ENCODE measurements around the gene LRRC4C.

LRRC4C gene

DNA sequence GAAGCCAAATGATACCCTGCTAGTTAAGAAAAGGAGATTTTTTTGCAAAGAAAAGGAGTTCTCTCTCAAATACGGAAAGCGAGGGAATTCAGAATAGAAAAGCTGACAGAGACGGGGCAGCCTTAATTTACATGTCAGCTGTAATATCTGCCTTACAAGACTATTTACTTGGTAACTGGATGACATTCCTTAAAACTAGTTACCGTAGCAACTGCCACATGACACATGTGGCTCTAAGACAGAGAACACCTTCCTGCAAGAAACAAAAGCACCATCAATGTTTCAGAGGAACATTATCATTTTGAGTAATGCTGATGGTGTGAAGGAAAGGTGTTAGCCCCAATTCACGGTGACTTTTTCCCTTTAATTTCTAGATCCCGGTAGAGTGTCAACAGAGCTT lies 222.1 kb downstream of the LRRC4C start:
- Histone ChIP-seq H2AFZ (ENCODE audit: low read depth, low read length) (no peak overlapping the region), H3K4me3 (ENCODE audit: insufficient read depth in 1 of 2, low read depth in 1 of 2, low read length in 2 of 2) (no peak overlapping the region), H2AK5ac (ENCODE audit: low read length, severe bottlenecking) (no peak overlapping the region), H3K9ac (ENCODE audit: low read length) (no peak overlapping the region), H4K91ac (ENCODE audit: low read length) (no peak overlapping the region), H3K4me1 (ENCODE audit: control insufficient read depth, insufficient read depth, low read depth, low read length) (no peaks in the 10 kb centered on the region), H3K27me3 (ENCODE audit: control insufficient read depth in 1 of 2, insufficient read depth in 1 of 2, low read length in 2 of 2) (no peaks in the 10 kb centered on the region), H2BK120ac (ENCODE audit: low read depth, low read length) (no peak overlapping the region), H2BK5ac (ENCODE audit: low read depth, low read length, poor library complexity, severe bottlenecking) (no peak overlapping the region), H3K4ac (ENCODE audit: low read depth in 1 of 2, low read length in 2 of 2) (no peak overlapping the region), H4K8ac (ENCODE audit: low read length) (no peak overlapping the region), H3K9me3 (ENCODE audit: control insufficient read depth, low read length) (no peaks in the 10 kb centered on the region), H2BK12ac (ENCODE audit: low read length in 2 of 2) (no peak overlapping the region), H3K36me3 (ENCODE audit: control insufficient read depth in 1 of 2, insufficient read depth in 2 of 2, low read depth in 1 of 2, low read length in 2 of 2) (no peaks in the 10 kb centered on the region), H2BK15ac (ENCODE audit: low read depth, poor library complexity, severe bottlenecking) (no peak overlapping the region), H3K14ac (ENCODE audit: low read length in 2 of 2) (no peak overlapping the region), H3K18ac (ENCODE audit: low read depth in 1 of 2, low read length in 2 of 2) (no peak overlapping the region), H3K27ac (ENCODE audit: low read length, poor library complexity, severe bottlenecking) (no peak overlapping the region), H3K23ac (ENCODE audit: low read length in 2 of 2) (no peak overlapping the region), H3K4me2 (ENCODE audit: low read length, poor library complexity, severe bottlenecking) (no peak overlapping the region), H3K79me1 (replicated peaks; ENCODE audit: low read length, poor library complexity, severe bottlenecking) (no peaks in the 10 kb centered on the region)
- no peak for DNase-seq
- WGBS = 63% methylated on average over 4 of the region's 6 CpGs

DNA sequence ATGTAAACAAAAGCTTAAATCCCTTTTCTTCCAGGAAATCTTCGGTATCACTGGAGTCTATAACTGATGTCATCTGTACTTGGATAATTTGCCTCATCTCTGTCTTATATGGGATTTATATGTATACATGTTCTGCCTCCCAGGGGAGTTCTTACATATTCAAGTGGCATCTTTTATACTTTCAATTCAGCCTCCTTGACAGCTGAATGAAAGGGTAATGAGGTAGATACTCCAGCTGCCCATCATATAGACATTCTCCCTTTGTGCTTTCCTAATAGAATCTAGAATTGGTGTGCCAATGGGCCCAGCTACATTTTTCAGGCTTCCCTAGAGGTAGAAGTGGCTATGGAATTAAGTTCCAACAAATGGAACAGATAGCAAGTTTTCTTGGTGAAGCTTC lies 223.8 kb downstream of the LRRC4C start:
- H3K9ac ChIP-seq (ENCODE audit: low read length) = no peak overlapping the region
- H3K27me3 ChIP-seq (ENCODE audit: control insufficient read depth in 1 of 2, insufficient read depth in 1 of 2, low read length in 2 of 2) = no peaks in the 10 kb centered on the region
- no peak overlapping the region for H4K8ac ChIP-seq (ENCODE audit: low read length)
- H3K27ac ChIP-seq (ENCODE audit: low read length, poor library complexity, severe bottlenecking) = no peak overlapping the region
- H3K9me3 ChIP-seq (ENCODE audit: control insufficient read depth, low read length) = no peaks in the 10 kb centered on the region
- H2BK5ac ChIP-seq (ENCODE audit: low read depth, low read length, poor library complexity, severe bottlenecking) = no peak overlapping the region
- H3K14ac ChIP-seq (ENCODE audit: low read length in 2 of 2) = no peak overlapping the region
- no peak overlapping the region for H3K4me2 ChIP-seq (ENCODE audit: low read length, poor library complexity, severe bottlenecking)
- no peak overlapping the region for H3K23ac ChIP-seq (ENCODE audit: low read length in 2 of 2)
- H2AFZ ChIP-seq (ENCODE audit: low read depth, low read length) = no peak overlapping the region
- no CpG with 5 or more reads among the region's 1 CpG for whole genome bisulfite sequencing
- H2BK12ac ChIP-seq (ENCODE audit: low read length in 2 of 2) = no peak overlapping the region
- no peaks in the 10 kb centered on the region for H3K36me3 ChIP-seq (ENCODE audit: control insufficient read depth in 1 of 2, insufficient read depth in 2 of 2, low read depth in 1 of 2, low read length in 2 of 2)
- no peak overlapping the region for H3K4ac ChIP-seq (ENCODE audit: low read depth in 1 of 2, low read length in 2 of 2)
- DNase-seq = no peak
- H2AK5ac ChIP-seq (ENCODE audit: low read length, severe bottlenecking) = no peak overlapping the region
- no peak overlapping the region for H2BK15ac ChIP-seq (ENCODE audit: low read depth, poor library complexity, severe bottlenecking)
- no peaks in the 10 kb centered on the region for H3K4me1 ChIP-seq (ENCODE audit: control insufficient read depth, insufficient read depth, low read depth, low read length)
- no peak overlapping the region for H4K91ac ChIP-seq (ENCODE audit: low read length)
- no peaks in the 10 kb centered on the region for H3K79me1 ChIP-seq (replicated peaks; ENCODE audit: low read length, poor library complexity, severe bottlenecking)
- H3K4me3 ChIP-seq (ENCODE audit: insufficient read depth in 1 of 2, low read depth in 1 of 2, low read length in 2 of 2) = no peak overlapping the region
- H2BK120ac ChIP-seq (ENCODE audit: low read depth, low read length) = no peak overlapping the region
- H3K18ac ChIP-seq (ENCODE audit: low read depth in 1 of 2, low read length in 2 of 2) = no peak overlapping the region

DNA sequence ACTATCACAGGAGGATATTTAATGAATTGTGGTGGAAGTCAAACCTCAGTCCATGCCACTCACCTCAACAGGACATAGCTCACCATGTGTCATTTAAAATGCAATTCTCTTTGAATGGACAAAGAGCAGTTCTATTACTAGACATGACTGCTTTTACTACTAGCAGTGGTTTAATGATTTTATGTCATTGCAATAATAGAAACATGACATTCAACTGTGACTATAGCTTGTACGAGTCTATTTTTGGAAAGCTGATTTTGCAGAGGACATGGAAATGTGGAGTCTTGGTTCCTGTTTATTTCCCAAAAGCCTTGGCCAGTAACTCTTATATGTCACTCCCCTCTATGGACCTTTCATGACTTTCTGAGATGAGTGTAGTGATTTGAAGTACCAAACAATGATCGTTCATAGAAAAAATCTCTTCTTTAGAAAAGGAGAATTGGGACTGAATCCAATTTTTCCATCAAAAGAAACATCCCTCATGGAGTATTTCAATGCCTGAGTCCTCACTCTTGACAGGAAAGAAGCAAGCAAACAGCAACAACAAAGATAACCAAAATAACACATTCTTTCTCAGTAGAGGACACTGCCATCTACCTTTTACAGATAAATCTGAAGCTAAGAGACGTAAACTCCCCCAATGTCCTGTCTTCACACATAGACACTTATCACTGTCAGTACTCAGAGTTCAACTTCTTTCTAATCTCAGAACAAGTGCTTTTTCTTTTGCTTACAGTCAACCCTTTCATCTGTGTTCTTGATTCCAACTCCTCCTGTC lies 233.4 kb downstream of the LRRC4C start:
- Histone ChIP-seq H2AK5ac (ENCODE audit: low read length, severe bottlenecking) (no peak overlapping the region), H2AFZ (ENCODE audit: low read depth, low read length) (no peak overlapping the region), H2BK5ac (ENCODE audit: low read depth, low read length, poor library complexity, severe bottlenecking) (no peak overlapping the region), H3K27ac (ENCODE audit: low read length, poor library complexity, severe bottlenecking) (no peak overlapping the region), H3K18ac (ENCODE audit: low read depth in 1 of 2, low read length in 2 of 2) (no peak overlapping the region), H3K27me3 (ENCODE audit: control insufficient read depth in 1 of 2, insufficient read depth in 1 of 2, low read length in 2 of 2) (no peaks in the 10 kb centered on the region), H3K36me3 (ENCODE audit: control insufficient read depth in 1 of 2, insufficient read depth in 2 of 2, low read depth in 1 of 2, low read length in 2 of 2) (no peaks in the 10 kb centered on the region), H3K4ac (ENCODE audit: low read depth in 1 of 2, low read length in 2 of 2) (no peak overlapping the region), H3K9ac (ENCODE audit: low read length) (no peak overlapping the region), H3K4me1 (ENCODE audit: control insufficient read depth, insufficient read depth, low read depth, low read length) (no peaks in the 10 kb centered on the region), H3K9me3 (ENCODE audit: control insufficient read depth, low read length) (no peaks in the 10 kb centered on the region), H2BK12ac (ENCODE audit: low read length in 2 of 2) (no peak overlapping the region), H3K79me1 (replicated peaks; ENCODE audit: low read length, poor library complexity, severe bottlenecking) (no peaks in the 10 kb centered on the region), H3K23ac (ENCODE audit: low read length in 2 of 2) (no peak overlapping the region), H3K4me3 (ENCODE audit: insufficient read depth in 1 of 2, low read depth in 1 of 2, low read length in 2 of 2) (no peak overlapping the region), H2BK15ac (ENCODE audit: low read depth, poor library complexity, severe bottlenecking) (no peak overlapping the region), H3K4me2 (ENCODE audit: low read length, poor library complexity, severe bottlenecking) (no peak overlapping the region), H4K91ac (ENCODE audit: low read length) (no peak overlapping the region), H2BK120ac (ENCODE audit: low read depth, low read length) (no peak overlapping the region), H4K8ac (ENCODE audit: low read length) (no peak overlapping the region), H3K14ac (ENCODE audit: low read length in 2 of 2) (no peak overlapping the region)
- 48% methylated on average over 2 of the region's 3 CpGs for WGBS
- no peak for DNase-seq

DNA sequence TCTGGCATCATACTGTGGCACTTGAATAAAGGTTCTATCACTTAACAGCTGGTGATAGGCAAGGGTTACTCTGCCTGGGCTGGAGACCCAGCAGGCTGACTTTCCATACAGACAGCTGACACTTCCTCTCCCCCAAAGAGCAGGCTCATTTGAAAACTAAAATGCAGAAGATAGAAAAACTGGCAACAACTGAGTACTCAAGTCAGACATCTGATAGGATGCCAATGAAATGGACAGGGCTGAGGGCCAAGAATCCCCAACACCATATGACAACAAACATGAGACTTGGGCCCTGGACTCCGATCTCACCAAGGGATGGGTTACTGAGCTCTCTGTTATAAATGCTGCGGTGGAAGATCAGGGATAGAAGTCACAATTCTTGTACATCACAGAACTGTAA lies 237.2 kb downstream of the LRRC4C start:
- Histone ChIP-seq H3K79me1 (replicated peaks; ENCODE audit: low read length, poor library complexity, severe bottlenecking) (no peaks in the 10 kb centered on the region), H3K4ac (ENCODE audit: low read depth in 1 of 2, low read length in 2 of 2) (no peak overlapping the region), H3K9me3 (ENCODE audit: control insufficient read depth, low read length) (no peaks in the 10 kb centered on the region), H3K27ac (ENCODE audit: low read length, poor library complexity, severe bottlenecking) (no peak overlapping the region), H4K8ac (ENCODE audit: low read length) (no peak overlapping the region), H2AK5ac (ENCODE audit: low read length, severe bottlenecking) (no peak overlapping the region), H4K91ac (ENCODE audit: low read length) (no peak overlapping the region), H3K23ac (ENCODE audit: low read length in 2 of 2) (no peak overlapping the region), H2BK15ac (ENCODE audit: low read depth, poor library complexity, severe bottlenecking) (no peak overlapping the region), H3K36me3 (ENCODE audit: control insufficient read depth in 1 of 2, insufficient read depth in 2 of 2, low read depth in 1 of 2, low read length in 2 of 2) (no peaks in the 10 kb centered on the region), H3K4me3 (ENCODE audit: insufficient read depth in 1 of 2, low read depth in 1 of 2, low read length in 2 of 2) (no peak overlapping the region), H3K4me2 (ENCODE audit: low read length, poor library complexity, severe bottlenecking) (no peak overlapping the region), H3K27me3 (ENCODE audit: control insufficient read depth in 1 of 2, insufficient read depth in 1 of 2, low read length in 2 of 2) (no peaks in the 10 kb centered on the region), H2BK5ac (ENCODE audit: low read depth, low read length, poor library complexity, severe bottlenecking) (no peak overlapping the region), H2AFZ (ENCODE audit: low read depth, low read length) (no peak overlapping the region), H2BK120ac (ENCODE audit: low read depth, low read length) (no peak overlapping the region), H3K14ac (ENCODE audit: low read length in 2 of 2) (no peak overlapping the region), H2BK12ac (ENCODE audit: low read length in 2 of 2) (no peak overlapping the region), H3K9ac (ENCODE audit: low read length) (no peak overlapping the region), H3K4me1 (ENCODE audit: control insufficient read depth, insufficient read depth, low read depth, low read length) (no peaks in the 10 kb centered on the region), H3K18ac (ENCODE audit: low read depth in 1 of 2, low read length in 2 of 2) (no peak overlapping the region)
- WGBS = 71% methylated on average over 2 of the region's 2 CpGs
- no peak for DNase-seq

Data from mesenchymal stem cell (in vitro differentiated cells and primary cell).